Measurements from ENCODE around the gene GFOD1.
"Not testable (repeated sequence)": the region's sequence is repeated elsewhere in the genome, so short reads cannot be mapped to it uniquely, and the experiment has no call there.

Gene GFOD1

DNA sequence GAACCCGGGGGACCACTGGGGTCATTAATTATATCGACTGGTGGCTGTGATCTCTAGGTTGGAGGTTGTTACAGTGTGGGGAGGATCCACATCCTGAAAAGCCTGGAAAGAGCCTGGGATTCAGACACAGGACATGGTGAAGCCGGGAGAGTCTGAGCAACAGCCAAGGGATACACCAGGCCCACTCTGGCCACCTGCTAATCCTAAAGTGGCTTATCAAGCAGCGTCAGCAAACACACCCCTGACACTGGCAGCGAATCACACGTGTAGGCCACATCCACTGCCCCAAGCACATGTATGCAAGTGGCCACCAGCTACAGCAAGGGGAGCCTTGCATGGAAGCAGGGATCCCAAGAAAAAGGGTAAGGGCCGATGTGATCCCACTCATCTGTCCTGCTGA, 41.0 kb downstream of the GFOD1 start:
- H3K4me3 ChIP-seq (ENCODE audit: low read length), result no peak overlapping the region
- no peaks in the 10 kb centered on the region for H3K27me3 ChIP-seq (replicated peaks; ENCODE audit: control insufficient read depth, insufficient read depth, low read length)
- no peak for DNase-seq (ENCODE audit: low read depth)
- peaks cover 11% of the 10 kb centered on the region for H3K4me1 ChIP-seq (ENCODE audit: control insufficient read depth, insufficient read depth, low read length)
- H3K9me3 ChIP-seq (ENCODE audit: control insufficient read depth, low read length), result no peaks in the 10 kb centered on the region
- no peak overlapping the region for H3K9ac ChIP-seq (ENCODE audit: low read length)
- H3K36me3 ChIP-seq (ENCODE audit: control insufficient read depth, insufficient read depth, low read length, severe bottlenecking), result no peaks in the 10 kb centered on the region

DNA sequence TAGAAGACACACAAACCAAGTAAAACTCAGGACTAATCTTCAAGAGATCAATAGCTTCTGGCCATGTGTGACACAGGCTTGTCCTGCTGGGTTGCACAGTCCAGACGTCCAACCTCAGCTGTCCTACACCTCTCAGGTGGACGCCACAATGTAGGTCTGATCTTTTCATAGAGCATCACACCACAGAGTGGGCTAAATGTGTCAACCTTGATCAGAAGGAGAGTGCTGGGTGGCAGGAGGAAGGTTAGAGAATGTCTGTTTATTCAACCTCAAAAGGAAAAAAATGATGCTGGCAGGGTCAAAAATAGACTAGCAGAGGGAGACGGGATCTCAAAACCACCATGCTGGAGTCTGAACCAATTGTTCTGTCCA, 41.7 kb downstream of the GFOD1 start:
- H3K36me3 ChIP-seq (ENCODE audit: control insufficient read depth, insufficient read depth, low read length, severe bottlenecking), result no peaks in the 10 kb centered on the region
- no peak for DNase-seq (ENCODE audit: low read depth)
- no peak overlapping the region for H3K9ac ChIP-seq (ENCODE audit: low read length)
- H3K4me1 ChIP-seq (ENCODE audit: control insufficient read depth, insufficient read depth, low read length), result peaks cover 17% of the 10 kb centered on the region
- H3K4me3 ChIP-seq (ENCODE audit: low read length), result no peak overlapping the region
- H3K27me3 ChIP-seq (replicated peaks; ENCODE audit: control insufficient read depth, insufficient read depth, low read length), result no peaks in the 10 kb centered on the region
- no peaks in the 10 kb centered on the region for H3K9me3 ChIP-seq (ENCODE audit: control insufficient read depth, low read length)

DNA sequence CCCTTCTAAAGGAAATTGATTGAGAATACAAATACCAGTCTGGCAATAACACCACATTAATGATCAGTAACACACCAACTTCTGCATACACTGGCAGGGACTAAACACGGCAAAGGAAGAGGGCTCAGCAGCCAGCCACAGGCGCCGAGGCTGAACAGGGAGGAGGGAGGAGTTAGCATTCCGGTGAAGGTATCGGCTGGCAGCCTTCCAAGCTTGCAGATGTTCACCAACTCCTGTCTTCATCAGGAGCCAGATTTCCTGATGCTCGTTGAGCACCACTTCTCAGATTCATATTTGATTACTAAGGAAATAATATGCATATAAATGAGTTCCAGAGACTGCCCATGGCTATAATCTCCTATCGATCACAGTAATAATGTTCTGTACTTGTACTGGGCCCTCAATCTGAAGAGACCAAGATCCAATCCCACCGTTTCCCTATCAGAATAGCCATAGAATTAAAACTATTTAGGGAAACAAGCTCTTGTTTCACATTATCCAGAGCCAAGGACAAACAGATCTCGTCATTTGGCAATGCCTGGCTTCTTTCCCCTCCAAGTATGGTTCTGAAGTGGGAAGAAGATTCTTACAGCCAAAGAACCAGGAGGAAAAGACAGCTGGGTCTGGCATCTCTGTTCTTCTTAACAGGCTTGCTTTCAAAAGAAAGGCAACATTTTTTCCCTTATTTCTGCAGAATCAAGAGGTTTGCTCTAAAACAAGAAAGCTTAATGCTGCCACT, 42.2 kb downstream of the GFOD1 start:
- Histone ChIP-seq H3K36me3 (ENCODE audit: control insufficient read depth, insufficient read depth, low read length, severe bottlenecking) (no peaks in the 10 kb centered on the region), H3K9me3 (ENCODE audit: control insufficient read depth, low read length) (no peaks in the 10 kb centered on the region), H3K4me1 (ENCODE audit: control insufficient read depth, insufficient read depth, low read length) (peaks cover 21% of the 10 kb centered on the region), H3K9ac (ENCODE audit: low read length) (peak overlapping the region; percentile 7), H3K4me3 (ENCODE audit: low read length) (peak overlapping the region; percentile 62), H3K27me3 (replicated peaks; ENCODE audit: control insufficient read depth, insufficient read depth, low read length) (no peaks in the 10 kb centered on the region)
- DNase-seq (ENCODE audit: low read depth), result peak; percentile 29

DNA sequence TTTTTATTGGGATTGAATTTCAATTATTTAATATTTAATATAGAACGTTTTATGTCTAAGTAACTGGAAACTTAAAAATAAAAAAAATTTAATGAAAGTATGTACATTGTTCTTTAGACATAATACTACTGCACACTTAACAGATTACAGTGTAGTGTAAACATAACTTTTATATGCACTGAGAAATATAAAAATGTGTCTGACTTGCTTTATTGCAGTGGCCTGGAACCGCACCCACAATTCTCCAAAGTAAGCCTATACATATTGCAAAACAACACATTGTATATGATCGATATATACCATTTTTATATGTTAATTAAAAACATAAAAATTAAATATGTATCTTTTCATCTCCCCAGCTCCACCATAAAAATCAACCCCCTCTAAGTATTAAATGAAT, 42.8 kb downstream of the GFOD1 start:
- Histone ChIP-seq H3K4me1 (ENCODE audit: control insufficient read depth, insufficient read depth, low read length) (peaks cover 21% of the 10 kb centered on the region), H3K9me3 (ENCODE audit: control insufficient read depth, low read length) (no peaks in the 10 kb centered on the region), H3K27me3 (replicated peaks; ENCODE audit: control insufficient read depth, insufficient read depth, low read length) (no peaks in the 10 kb centered on the region), H3K9ac (ENCODE audit: low read length) (peak overlapping the region; percentile 7), H3K36me3 (ENCODE audit: control insufficient read depth, insufficient read depth, low read length, severe bottlenecking) (no peaks in the 10 kb centered on the region), H3K4me3 (ENCODE audit: low read length) (peak overlapping the region; percentile 62)
- DNase-seq (ENCODE audit: low read depth), result no peak

DNA sequence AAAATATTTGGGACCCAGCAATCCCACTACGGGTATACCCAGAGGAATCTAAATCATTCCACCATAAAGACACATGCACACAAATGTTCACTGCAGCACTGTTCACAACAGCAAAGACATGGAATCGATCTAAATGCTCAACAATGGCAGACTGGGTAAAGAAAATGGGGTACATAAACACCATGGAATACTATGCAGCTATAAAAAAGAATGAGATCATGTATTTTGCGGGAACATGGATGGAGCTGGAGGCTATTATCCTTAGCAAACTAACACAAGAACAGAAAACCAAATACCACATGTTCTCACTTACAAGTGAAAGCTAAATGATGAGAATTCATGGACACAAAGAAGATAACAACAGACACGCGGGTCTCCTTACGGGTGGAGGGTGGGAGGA, 43.4 kb downstream of the GFOD1 start:
- DNase-seq (ENCODE audit: low read depth); H3K4me3 ChIP-seq (ENCODE audit: low read length); H3K36me3 ChIP-seq (ENCODE audit: control insufficient read depth, insufficient read depth, low read length, severe bottlenecking); H3K9ac ChIP-seq (ENCODE audit: low read length); H3K9me3 ChIP-seq (ENCODE audit: control insufficient read depth, low read length); H3K27me3 ChIP-seq (replicated peaks; ENCODE audit: control insufficient read depth, insufficient read depth, low read length): not testable (repeated sequence)
- peaks cover 21% of the 10 kb centered on the region for H3K4me1 ChIP-seq (ENCODE audit: control insufficient read depth, insufficient read depth, low read length)

DNA sequence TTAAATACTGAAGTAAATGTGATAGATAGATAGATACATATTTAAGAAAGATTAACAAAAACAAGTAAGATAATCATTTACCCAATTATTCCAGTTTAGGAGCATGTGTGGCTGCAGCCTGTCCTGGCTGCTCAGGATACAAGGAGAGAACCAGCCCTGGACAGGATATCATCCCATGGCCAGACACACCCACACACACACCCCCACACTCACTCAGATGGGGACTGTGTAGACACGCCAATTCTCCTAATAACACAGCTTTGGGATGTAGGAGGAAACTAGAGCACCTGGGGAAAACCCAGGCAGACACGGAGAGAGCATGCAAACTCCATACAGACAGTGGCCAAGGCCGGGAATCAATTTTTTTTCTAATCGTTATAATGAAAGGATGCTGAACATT, 45.6 kb downstream of the GFOD1 start:
- Histone ChIP-seq H3K9ac (ENCODE audit: low read length) (no peak overlapping the region), H3K36me3 (ENCODE audit: control insufficient read depth, insufficient read depth, low read length, severe bottlenecking) (no peaks in the 10 kb centered on the region), H3K9me3 (ENCODE audit: control insufficient read depth, low read length) (no peaks in the 10 kb centered on the region), H3K27me3 (replicated peaks; ENCODE audit: control insufficient read depth, insufficient read depth, low read length) (no peaks in the 10 kb centered on the region), H3K4me1 (ENCODE audit: control insufficient read depth, insufficient read depth, low read length) (peaks cover 21% of the 10 kb centered on the region), H3K4me3 (ENCODE audit: low read length) (no peak overlapping the region)
- DNase-seq (ENCODE audit: low read depth), result no peak

DNA sequence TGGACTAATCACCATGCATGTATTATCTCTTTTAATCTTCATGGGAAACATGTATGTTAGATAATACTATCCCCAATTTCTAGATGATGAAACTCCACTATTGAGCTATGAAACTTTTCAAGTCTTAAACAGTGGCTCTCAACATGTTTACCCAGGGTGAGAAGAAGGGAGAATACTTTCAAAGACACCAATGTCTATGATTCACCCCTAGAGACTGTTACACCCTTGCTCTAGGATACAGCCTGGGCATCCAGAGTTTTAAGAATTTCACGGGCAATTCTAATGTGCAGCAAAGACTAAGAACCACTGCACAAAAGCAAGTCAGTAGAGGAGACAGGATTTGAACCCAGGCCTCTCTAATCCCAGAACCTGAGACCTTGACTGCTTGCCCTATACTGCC, 47.8 kb downstream of the GFOD1 start:
- no peaks in the 10 kb centered on the region for H3K36me3 ChIP-seq (ENCODE audit: control insufficient read depth, insufficient read depth, low read length, severe bottlenecking)
- no peak overlapping the region for H3K4me3 ChIP-seq (ENCODE audit: low read length)
- H3K9ac ChIP-seq (ENCODE audit: low read length), result no peak overlapping the region
- peaks cover 10% of the 10 kb centered on the region for H3K4me1 ChIP-seq (ENCODE audit: control insufficient read depth, insufficient read depth, low read length)
- peaks cover 4% of the 10 kb centered on the region for H3K9me3 ChIP-seq (ENCODE audit: control insufficient read depth, low read length)
- no peaks in the 10 kb centered on the region for H3K27me3 ChIP-seq (replicated peaks; ENCODE audit: control insufficient read depth, insufficient read depth, low read length)
- no peak for DNase-seq (ENCODE audit: low read depth)

DNA sequence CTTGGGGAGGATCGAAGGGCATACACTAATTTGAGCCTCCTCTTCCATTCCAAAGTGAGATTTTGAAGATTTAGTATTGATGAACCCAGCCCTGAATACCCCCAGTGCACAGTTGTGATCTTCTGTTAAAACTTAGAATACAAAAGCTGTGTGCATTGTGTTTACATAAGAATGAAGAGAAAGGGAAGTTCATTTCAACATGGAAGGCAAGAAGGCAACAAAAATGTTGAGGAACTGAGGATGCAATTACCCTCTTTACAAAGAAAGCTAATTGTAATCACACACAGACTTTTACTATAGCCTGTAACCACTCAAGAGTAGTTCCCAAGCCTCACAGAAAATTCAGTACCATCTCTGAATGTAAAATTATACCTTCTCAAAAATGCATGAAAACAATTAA, 49.3 kb downstream of the GFOD1 start:
- H3K36me3 ChIP-seq (ENCODE audit: control insufficient read depth, insufficient read depth, low read length, severe bottlenecking), result no peaks in the 10 kb centered on the region
- no peak overlapping the region for H3K4me3 ChIP-seq (ENCODE audit: low read length)
- H3K4me1 ChIP-seq (ENCODE audit: control insufficient read depth, insufficient read depth, low read length), result peaks cover 10% of the 10 kb centered on the region
- DNase-seq (ENCODE audit: low read depth), result no peak
- H3K9me3 ChIP-seq (ENCODE audit: control insufficient read depth, low read length), result peaks cover 5% of the 10 kb centered on the region
- H3K27me3 ChIP-seq (replicated peaks; ENCODE audit: control insufficient read depth, insufficient read depth, low read length), result no peaks in the 10 kb centered on the region
- H3K9ac ChIP-seq (ENCODE audit: low read length), result no peak overlapping the region

DNA sequence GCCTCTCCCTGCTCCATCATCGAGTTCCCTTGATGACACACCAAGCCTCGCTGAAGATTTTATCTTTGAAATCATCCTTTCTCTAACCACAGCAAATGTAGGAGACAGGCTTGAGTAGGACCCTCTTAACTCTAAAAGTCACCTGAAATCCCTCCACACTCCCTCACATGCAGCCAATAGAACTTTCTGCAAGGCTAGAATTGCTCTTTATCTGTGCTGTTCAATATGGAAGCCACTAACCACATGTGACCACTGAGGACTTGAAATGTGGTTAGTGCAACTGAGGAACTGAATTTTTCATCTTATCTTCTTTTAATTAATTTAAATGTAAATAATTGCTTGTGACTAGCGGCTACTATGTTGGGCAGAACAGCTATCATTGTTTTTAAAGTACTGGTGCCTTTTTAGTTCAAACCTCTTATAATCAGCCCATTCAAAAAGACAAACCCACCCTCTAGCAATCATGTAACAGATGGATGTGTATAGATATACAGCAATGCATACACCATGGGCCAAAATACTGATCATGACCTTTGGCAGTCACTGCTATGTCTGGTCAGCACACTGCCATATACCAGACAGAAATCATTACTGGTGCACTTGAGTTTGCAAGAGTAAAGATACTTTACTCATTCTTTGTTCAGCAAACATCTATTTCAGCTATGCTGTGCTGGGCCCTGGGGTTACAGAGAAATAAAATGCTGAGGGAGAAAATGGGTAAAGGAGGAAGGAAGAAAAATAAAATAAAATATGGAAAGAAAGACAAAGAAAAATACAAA, 50.0 kb downstream of the GFOD1 start:
- DNase-seq (ENCODE audit: low read depth), result no peak
- Histone ChIP-seq H3K9me3 (ENCODE audit: control insufficient read depth, low read length) (peaks cover 5% of the 10 kb centered on the region), H3K4me1 (ENCODE audit: control insufficient read depth, insufficient read depth, low read length) (peaks cover 10% of the 10 kb centered on the region), H3K27me3 (replicated peaks; ENCODE audit: control insufficient read depth, insufficient read depth, low read length) (no peaks in the 10 kb centered on the region), H3K4me3 (ENCODE audit: low read length) (no peak overlapping the region), H3K36me3 (ENCODE audit: control insufficient read depth, insufficient read depth, low read length, severe bottlenecking) (no peaks in the 10 kb centered on the region), H3K9ac (ENCODE audit: low read length) (no peak overlapping the region)

DNA sequence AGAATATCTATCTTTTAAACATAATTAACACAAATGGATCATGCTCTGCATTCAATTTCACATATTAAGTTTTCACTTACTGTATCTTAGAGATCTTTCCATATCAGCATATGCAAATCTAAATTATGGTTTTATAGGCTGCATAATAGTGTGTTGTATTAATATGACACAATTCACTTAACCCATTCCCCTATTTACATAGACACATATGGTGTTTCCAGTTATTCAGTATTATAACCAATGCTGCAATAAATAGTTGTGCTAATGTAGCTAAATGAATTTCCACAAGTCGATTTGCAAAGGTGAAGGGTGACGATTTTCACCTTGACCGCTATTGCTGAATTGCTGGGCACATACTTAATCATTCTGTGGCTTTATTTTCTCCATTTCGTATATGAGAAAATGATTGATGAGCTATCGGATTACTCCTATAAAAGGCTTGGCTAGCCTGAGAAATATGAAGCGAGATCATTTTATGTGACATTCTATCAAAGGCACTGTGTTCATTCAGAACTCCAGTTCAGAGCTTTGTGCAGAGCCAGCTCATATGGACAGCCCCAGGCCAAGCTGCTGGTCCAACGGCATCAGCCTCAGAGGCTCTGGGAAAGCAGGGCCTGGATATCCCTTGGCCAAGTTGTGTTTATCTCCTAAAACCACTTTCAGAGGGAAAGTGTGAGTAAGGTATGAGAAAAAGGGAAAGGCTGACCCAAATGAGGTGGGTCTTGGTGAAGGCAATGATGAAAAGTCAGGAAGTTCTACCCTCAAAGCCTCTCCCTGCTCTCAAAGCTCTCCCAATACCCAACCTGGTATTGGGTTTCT, 50.8 kb downstream of the GFOD1 start:
- H3K9ac ChIP-seq (ENCODE audit: low read length), result no peak overlapping the region
- no peaks in the 10 kb centered on the region for H3K36me3 ChIP-seq (ENCODE audit: control insufficient read depth, insufficient read depth, low read length, severe bottlenecking)
- no peak overlapping the region for H3K4me3 ChIP-seq (ENCODE audit: low read length)
- H3K27me3 ChIP-seq (replicated peaks; ENCODE audit: control insufficient read depth, insufficient read depth, low read length), result no peaks in the 10 kb centered on the region
- H3K9me3 ChIP-seq (ENCODE audit: control insufficient read depth, low read length), result peaks cover 5% of the 10 kb centered on the region
- no peak for DNase-seq (ENCODE audit: low read depth)
- H3K4me1 ChIP-seq (ENCODE audit: control insufficient read depth, insufficient read depth, low read length), result peaks cover 13% of the 10 kb centered on the region
